GM12874 (cell line): ENCODE results near the gene C9.

Experiments
- CTCF ChIP-seq: IDR thresholded peaks from 2 replicates; pipeline ENCODE4 v1.5.1; 2011; ENCODE audit warnings: low read depth, mild to moderate bottlenecking, control low read depth, low read length, moderate library complexity; ENCODE audit not compliant: insufficient read depth

The C9 gene

GRCh38 chr5:39235648-39236047 lies 128.6 kb downstream of the C9 start:
- TF ChIP-seq CTCF, result no peak
